ENCODE measurements around the gene SCG5.

GRCh38 chr15:32743411-32744140 lies 102.1 kb downstream of the SCG5 start:
- TF ChIP-seq ZNF404 (tag by site-specific recombination; IDR thresholded peaks at IDR 0.05) = no peak
- no peak for TF ChIP-seq PRDM2 (tag by site-specific recombination; IDR thresholded peaks at IDR 0.05; ENCODE audit: borderline replicate concordance)
- no peak for TF ChIP-seq ZNF624 (tag by site-specific recombination; IDR thresholded peaks at IDR 0.05)
